RKO (cell line): ENCODE results near the gene KLHL7.
"Not testable (repeated sequence)": the region's sequence is repeated elsewhere in the genome, so short reads cannot be mapped to it uniquely, and the experiment has no call there.

Experiments used
- DNase-seq: peaks from one replicate; pipeline ENCODE4 v3.0.0-alpha.2; 2016; ENCODE audit warnings: low spot score

Gene KLHL7

GRCh38 chr7:23183279-23184012, 77.9 kb downstream of the KLHL7 start:
- peak; percentile 54 for DNase-seq

DNA sequence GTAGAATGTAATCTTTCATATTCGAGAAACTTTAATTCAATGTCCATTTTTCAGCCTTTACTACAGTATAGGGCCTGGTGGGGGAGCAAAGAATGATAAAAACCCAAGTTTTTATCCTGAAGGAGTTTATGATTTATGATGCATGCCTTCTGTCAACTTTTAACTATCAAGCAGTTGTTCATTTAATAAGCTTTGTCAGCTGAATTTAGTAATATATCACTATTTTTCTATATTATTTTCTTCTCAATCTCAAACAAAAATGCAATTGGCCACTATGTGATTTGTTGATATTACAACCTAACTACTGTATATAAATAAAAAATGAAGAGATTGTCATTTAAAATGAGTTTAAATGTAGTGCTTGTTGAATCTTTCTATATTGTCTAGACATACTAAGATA, 78.7 kb downstream of the KLHL7 start:
- DNase-seq, result no peak

DNA sequence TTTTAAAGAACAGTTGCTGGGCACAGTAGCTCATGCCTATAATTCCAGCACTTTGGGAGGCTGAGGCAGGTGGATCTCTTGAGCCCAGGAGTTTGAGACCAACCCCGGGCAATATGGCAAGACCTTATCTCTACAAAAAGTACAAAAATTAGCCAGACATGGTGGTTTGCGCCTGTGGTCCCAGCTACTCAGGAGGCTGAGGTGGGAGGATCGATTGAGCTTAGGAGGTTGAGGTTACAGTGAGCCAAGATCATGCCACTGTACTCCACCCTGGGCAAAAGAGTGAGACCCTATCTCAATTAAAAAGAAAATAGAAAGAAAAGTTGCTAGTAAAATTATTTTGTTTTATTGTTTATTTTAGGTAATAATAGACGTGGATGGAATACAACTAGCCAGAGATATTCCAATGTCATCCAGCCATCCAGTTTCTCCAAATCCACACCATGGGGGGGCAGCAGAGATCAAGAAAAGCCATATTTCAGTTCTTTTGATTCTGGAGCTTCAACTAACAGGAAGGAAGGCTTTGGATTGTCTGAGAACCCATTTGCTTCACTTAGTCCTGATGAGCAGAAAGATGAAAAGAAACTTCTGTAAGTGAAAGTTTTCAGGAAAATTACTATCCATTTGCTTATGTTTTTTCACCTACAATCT, 79.2 kb downstream of the KLHL7 start:
- DNase-seq, result peak; percentile 77

DNA sequence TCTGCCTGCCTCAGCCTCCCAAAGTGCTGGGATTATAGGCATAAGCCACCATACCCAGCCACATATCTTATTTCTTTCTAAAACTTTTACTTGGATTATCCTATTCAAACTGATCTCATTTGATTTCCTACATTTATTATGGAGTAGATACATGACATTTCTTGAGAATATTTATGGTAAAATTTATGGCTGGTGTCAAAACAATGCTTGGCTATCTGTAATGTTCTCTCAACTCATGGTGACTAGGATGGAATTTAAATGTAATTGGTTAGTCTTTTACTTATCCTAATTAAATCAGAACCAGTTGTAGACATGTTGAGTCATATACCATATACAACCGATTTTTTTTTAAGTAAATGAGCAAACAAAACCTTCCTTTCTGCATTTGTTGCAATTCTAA, 80.4 kb downstream of the KLHL7 start:
- peak; percentile 17 for DNase-seq

GRCh38 chr7:23191022-23191421, 85.4 kb downstream of the KLHL7 start:
- DNase-seq, result no peak

DNA sequence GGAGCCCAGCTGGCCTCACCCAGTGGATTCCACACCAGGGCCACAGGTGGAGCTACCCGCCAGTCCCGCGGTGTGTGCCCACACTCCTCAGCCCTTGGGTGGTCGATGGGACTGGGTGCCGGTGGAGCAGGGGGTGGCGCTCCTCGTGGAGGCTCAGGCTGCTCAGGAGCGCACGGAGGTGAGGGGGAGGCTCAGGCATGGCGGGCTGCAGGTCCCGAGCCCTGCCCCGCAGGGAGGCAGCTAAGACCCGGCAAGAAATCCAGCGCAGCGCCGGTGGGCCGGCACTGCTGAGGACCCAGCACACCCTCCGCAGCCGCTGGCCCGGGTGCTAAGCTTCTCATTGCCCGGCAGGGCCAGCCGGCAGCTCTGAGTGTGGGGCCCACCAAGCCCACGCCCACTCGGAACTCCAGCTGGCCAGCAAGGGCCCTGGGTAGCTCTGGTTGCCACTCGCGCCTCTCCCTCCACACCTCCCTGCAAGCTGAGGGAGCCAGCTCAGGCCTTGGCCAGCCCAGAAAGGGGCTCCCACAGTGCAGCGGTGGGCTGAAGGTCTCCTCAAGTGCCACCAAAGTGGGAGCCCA, 88.2 kb downstream of the KLHL7 start:
- not testable (repeated sequence) for DNase-seq

GRCh38 chr7:23196306-23196705, 90.7 kb downstream of the KLHL7 start:
- DNase-seq, result no peak

- DNase-seq, result not testable (repeated sequence)
Measured at GRCh38 chr7:23197745-23198144, 92.2 kb downstream of the KLHL7 start.

GRCh38 chr7:23200331-23200730, 94.7 kb downstream of the KLHL7 start:
- DNase-seq, result no peak

DNA sequence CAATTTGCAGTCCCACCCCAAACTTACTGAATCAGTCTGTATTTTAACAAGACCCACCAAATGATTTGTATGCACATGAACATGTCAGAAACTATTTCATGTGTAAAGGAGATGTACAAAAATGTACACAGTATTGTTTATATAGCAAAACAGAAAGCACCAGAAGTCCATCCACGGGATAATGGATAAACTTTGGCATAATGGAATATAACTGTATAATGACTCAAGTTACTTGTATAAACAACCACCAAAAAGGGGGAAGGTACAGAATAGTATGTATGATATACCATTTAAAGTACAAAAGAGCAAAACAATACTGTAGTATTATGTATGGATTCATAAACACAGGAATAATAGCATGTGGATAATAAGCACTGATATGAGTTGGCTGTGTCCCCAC, 98.7 kb downstream of the KLHL7 start:
- no peak for DNase-seq

DNA sequence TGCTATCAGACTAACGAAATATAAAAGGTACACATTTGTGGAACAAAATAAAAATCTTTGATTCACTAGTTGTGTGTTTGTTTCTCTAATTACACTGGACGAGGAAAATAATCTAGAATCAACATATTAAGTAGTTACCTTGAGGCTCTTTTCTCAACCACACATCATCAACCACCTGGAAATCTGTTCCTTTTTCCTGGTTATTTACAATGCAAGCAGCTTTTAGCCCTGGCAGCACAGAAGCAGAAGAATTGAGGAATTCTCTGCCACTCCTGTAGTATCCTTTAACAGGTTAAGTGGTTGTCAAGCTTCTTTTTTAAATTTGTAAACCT, 100.0 kb downstream of the KLHL7 start:
- no peak for DNase-seq

GRCh38 chr7:23205909-23206767, 100.6 kb downstream of the KLHL7 start:
- DNase-seq, result no peak

- DNase-seq, result no peak
Measured at GRCh38 chr7:23207021-23207420, 101.4 kb downstream of the KLHL7 start.

GRCh38 chr7:23207884-23208283, 102.3 kb downstream of the KLHL7 start:
- DNase-seq, result no peak

- DNase-seq, result no peak
Measured at GRCh38 chr7:23208316-23208715, 102.7 kb downstream of the KLHL7 start.

- no peak for DNase-seq
Measured at GRCh38 chr7:23210506-23210905, 104.9 kb downstream of the KLHL7 start.

DNA sequence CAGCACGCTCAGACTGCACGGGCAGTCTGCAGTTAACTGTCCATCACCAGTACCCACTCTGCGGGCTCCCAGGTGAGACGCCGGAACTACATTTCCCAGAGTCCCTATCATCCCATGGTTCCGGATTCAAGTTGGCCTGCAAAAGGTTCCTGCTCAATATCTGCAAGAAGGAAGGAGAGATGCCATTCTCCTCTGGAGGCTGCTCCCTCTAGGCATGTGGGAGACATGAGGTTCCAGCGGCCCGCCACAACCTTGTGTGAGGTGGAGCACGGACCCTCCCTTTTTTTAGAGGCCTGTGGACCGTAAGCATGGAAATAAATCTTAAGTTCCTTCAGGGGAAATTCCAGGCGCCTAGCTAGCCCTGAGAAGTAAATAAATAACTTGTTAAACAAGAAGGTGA, 106.0 kb downstream of the KLHL7 start:
- DNase-seq, result no peak

GRCh38 chr7:23212395-23212794, 106.8 kb downstream of the KLHL7 start:
- DNase-seq, result no peak

- DNase-seq, result no peak
Measured at GRCh38 chr7:23212841-23213240, 107.3 kb downstream of the KLHL7 start.

DNA sequence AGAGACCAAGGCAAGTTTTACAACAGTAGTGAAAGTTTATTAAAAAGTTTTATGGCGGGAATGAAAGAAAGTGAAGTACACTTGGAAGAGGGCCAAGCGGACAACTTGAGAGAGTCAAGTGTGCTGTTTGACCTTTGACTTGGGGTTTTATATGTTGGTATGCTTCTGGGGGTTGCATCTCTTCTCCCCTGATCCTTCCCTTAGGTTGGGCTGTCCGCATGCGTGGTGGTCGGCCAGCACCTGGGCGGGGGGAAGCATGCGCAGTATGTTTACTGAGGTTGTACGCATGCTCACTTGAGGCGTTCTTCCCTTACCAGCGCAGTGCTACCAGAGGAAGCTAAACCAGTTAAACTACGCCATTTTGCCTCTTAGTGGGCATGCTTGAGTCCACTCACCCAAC, 108.2 kb downstream of the KLHL7 start:
- no peak for DNase-seq

DNA sequence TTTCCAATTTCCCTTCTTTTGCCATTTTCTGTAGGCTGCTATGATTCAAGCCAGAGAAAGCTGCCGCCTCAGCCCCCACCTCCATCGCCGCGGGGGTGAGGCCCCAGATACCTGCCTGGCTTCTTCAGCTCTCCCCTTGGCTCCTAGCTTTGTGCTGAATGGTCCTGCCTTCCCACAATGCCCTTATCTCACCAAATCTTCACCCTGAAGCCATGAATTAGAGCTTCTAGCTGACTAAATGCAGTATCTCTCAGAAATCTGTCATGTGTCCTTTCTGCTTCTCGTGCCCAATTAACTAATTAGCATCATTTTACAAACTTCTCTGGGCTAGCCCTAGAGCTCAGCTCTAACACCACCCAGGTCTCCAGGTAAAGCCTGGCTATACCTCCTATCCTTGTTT, 108.8 kb downstream of the KLHL7 start:
- DNase-seq, result no peak

DNA sequence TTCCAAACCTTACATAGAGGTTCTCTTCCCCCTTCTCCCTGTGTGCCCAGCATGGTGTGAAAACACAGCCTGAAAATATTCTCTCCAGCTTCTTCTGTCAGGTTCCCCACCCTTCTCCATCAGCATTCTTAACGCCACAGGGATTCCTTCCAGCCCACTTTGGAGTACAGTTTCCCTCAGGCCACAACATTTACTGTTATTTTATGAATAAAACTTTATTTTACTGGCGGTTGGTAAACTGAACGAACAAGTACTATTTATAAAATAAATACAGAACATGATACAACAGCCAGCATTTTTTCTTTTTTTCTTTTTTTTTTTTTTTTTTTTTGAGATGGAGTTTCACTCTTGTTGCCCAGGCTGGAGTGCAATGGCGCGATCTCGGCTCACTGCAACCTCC, 109.4 kb downstream of the KLHL7 start:
- DNase-seq, result no peak

- DNase-seq, result no peak
Measured at GRCh38 chr7:23216021-23216420, 110.4 kb downstream of the KLHL7 start.
